HG03460 (cell line): ENCODE data around the gene ZC3H12C.
A peak's percentile ranks its signal among the peaks of the same experiment; 100 is the strongest.

Experiments used
- ATAC-seq: cut with Tn5 transposase; IDR thresholded peaks from one replicate; pipeline ENCODE4 v1.9.1; 2021; ENCODE audit not compliant: unreplicated experiment

Gene ZC3H12C

DNA sequence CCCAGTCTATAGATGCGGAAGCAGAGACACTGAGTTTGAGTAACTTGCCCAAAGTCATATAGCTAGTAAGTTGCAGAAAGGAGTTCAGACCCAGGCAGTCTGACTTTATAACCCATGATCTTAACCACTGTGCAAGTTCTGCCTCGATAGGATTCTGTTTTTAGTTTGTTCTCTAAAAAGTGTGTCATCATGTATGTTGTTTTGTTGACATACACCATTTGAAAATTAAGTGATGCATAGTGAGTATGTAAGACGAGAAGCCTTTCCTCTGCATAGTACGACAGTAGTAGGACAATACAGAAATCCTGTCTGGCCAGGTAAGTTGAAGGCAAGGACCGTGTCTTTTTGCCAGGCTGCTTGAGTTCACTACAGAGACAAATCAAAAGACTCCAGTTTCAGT is 3.3 kb downstream of the ZC3H12C start:
- no peak for ATAC-seq

DNA sequence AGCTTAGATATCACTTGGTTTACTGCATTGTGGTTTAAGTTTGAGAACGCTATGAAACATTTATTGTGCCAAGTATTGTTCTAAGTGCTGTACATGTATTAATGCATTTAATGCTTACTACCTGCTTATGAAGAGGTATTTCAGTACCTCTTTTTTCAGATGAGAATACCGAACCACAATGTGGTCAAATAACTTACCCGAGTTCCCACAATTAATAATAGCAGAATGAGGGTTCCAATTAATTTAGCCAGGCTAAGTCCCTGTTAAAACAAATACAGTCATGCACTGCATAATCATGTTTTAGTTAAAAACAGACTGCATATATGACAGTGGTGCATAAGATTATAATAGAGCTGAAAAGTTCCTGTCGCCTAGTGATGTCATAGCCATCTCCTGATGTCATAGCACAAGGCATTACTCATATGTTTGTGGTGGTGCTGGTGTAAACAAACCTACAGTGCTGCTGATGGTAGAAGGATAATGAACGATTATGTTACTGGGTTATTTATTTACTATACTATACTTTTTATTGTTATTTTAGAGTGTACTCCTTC is 4.3 kb downstream of the ZC3H12C start:
- ATAC-seq, result no peak

DNA sequence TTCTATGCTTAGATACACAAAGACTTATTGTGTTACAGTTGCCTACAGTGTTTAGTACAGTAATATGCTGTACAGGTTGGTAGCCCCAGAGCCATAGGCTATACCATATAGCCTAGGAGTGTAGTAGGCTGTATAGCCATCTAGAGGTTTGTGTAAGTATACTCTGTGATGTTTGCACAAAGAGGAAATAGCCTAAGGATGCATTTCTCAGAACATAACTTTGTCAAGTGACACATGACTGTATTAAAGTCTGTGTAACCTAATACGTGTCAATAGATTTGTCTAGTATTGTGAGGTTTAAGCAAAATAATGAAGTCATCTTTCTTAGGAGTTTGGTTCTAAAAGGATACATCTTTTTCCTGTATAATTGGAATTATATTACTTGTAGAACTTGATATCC is 5.5 kb downstream of the ZC3H12C start:
- ATAC-seq, result peak; percentile 62

DNA sequence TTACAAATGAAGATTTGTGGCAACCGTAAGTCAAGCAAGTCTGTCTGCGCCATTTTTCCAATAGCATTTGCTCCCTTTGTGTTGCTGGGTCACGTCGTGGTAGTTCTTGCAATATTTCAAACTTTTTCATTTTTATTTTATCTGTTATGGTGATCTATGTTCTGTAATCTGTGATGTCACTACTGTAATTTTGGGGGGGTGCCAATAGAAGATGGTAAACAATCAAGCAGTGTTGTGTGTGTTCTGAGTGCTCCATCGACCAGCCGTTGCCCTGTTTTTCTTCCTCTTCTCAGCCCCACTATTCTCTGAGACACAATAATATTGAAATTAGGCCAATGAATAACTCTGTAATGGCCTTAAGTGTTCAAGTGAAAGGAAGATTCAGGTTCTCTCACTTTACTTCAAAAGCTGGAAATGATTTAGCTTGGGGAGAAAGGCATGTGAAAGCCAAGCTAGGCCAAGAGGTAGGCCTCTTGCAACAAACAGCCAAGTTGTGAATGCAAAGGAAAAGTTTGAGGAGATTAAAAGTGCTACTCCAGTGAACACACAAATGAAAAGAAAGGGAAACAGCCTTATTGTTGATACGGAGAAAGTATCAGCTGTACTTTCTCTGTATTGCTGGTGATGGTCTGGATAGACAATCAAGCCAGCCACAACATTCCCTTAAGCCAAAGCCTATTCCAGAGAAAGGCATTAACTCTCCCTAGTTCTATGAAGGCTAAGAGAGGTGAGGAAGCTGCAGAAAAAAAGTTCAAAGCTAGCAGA is 7.5 kb downstream of the ZC3H12C start:
- ATAC-seq, result no peak

DNA sequence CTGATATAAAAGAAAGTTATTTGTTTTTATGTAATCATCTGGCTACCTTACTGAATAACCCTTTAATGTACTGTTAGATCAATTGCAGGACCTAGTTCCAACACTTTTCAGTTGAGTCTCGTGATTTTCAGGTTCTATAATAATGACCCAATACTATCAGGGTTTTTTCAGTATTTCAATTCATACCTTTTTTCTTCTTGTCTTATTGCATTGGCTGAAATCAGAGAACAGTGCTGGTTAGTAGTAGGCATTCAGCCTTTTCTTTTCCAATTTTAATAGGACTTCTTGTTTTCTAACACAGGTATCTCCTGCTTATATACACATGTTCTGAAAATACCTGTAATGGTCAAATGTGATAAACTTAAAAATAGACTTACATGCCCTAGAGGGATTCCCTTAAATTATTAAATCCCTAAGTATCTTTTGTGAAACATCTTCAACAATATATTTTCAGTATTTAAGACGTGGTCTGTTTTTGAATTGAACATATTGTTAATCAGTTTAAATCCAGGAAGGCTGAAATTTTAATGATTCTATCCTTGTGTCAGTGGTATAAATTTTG is 13.6 kb downstream of the ZC3H12C start:
- no peak for ATAC-seq

DNA sequence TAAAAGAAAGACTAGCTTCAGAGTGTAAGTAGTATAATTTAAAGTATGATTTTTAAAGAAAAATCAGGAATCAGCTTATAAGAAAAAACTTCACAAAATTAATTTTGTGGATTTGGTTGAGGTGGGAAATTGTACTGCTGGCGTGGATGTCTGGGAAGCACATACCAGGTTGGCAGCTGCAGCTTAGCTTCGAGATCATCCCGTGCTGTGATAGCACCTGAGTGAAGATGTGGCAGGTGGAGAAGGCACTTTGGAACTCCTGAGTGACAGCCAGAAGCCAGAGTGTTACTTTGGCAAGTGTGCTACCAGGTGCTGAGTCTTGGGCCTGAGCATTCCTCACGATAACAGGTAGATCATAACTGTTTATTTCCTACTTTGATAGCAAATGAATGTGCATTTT is 17.7 kb downstream of the ZC3H12C start:
- no peak for ATAC-seq

DNA sequence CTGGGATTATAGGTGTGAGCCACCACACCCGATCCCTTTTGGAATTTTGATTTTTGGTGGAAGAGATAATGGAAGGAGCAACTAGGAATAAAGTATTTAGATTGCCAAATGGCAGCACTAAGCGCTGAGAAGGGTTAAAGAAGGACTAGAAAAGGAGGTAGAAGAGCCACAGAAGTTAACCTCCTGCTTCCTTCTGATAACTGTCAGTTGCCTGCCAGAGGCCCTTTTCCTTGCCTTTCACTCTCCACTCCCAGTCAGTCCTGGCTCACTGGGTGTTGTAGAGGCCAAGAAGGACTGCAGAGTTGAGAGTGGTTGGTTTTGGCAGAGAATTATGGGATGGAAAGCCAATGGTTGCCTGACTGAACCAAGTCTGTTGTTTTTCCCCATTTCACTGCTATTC is 19.3 kb downstream of the ZC3H12C start:
- ATAC-seq, result no peak

DNA sequence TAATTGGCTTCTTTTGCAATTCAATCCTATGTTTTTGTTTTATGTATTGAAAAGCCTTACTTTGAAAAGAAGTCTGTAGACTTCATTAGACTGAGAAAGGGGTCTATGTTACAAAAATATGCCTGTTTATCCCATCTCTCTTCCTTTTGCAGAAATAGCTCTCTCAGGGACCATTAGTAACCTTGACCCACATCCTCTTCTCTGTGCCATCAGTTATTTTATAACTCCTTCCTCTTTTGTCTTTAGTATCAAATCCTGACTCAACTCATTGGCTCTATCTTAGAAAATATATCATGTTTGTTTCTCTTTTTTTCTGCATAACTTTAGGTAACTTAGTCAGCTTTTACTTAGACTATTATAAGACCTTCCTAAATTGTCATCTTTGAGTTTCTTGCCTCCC is 20.3 kb downstream of the ZC3H12C start:
- no peak for ATAC-seq

DNA sequence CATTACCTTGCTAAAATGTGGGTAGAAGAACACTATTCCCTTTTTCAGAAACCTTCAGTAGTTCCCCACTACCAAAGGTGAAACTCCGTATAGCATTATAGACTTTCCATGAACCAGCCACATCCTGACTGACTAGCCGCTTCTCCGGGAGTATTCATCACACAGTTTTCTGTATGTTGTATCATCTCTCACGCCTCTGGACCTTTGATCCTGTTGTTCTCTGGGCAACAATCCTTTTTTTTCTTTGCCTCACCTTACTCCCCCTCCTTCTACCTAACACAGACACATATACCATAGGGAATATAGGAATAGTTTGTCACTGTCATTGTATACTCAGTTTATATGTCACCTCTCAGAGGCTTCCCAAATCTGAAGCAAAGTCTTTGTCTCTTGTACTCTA is 20.8 kb downstream of the ZC3H12C start:
- no peak for ATAC-seq

DNA sequence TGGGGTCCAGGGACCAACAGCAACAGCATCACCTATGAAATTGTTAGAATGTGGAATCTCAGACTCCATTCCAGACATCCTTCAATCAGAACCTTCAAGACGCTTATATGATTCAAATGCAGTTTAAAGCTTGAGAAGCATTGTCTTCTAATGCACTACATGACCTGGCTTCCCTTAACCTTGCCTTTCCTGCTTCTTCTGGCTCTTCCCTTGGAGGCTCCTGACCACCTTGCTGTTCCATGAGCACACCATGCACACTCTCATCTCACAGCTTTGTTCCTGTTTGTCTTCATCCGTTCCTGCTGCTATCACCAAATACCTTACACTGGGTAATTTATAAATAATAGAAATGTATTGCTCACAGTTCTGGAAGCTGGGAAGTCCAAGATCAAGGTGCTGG is 26.1 kb downstream of the ZC3H12C start:
- ATAC-seq, result no peak

DNA sequence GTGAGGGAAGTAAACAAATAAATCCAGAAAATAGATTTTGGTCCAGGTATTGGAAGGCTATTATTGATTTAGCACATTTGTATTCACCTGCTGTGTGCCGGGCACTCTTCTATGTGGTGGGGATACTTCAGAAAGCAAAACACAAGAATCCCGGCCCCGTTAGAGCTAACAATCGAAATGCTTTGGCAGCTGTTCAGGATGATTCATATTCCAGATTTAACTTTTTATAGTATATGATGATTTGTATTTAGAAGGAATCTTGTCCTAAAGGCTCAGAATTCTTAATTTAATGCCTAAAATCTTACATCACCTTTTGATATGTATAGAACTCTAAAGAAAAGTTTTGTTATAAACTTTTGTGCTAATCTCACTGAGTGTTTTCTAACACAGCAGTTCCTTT is 28.0 kb downstream of the ZC3H12C start:
- no peak for ATAC-seq

DNA sequence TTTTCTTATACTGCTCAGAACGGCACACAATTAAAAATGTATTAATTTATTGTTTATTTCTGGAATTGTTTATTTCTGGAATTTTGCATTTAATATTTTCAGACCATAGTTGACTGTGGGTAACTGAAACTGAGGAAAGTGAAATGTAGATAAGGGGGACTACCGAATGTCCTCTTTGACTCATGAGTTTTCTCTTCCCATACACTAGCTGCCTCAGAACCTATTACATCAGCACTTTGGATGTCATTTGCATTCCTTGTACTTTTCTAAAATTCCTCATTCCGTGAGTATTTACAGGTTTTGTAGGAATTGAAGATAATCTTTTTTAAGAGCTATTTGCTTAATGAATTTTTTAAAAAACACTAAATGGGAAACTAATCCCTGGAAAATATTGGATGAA is 29.8 kb downstream of the ZC3H12C start:
- ATAC-seq, result no peak

DNA sequence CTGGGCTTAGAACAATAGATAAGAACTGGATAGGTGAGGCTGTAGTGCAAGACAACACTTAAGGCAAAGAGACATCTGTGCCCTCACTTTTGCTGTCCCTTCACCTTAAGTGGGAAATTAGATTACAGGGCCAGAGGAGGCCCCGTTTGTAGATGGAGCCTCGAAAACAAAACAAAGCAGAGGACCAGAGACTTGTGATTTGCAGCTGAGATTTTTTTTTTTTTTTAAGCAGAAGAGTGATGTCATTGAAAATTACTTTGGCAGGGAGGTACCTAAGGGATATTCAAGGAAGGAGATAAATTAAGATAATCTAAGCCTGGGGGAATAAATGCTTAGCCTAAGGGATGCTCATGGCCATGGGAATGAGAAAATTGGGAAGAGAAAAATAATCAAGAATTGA is 31.4 kb downstream of the ZC3H12C start:
- ATAC-seq, result no peak

DNA sequence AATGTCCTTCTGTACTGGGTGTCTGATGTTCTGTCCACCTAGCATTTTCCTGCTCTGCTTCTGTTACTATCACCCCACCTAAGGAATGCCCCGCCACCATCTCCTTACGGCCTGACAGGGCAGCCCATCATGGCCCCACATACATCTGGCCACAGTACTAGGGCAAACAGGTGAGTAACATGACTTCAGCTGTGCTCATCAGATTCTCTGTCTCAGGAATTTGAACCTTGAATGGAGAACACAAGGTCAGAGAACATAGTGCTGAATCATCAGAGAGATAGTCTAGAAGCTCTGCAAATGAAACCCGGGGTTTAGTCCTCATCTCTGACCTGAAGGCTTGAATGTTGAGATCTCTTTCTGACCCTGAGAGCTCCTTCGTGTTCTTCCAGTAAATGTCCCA is 32.4 kb downstream of the ZC3H12C start:
- no peak for ATAC-seq

DNA sequence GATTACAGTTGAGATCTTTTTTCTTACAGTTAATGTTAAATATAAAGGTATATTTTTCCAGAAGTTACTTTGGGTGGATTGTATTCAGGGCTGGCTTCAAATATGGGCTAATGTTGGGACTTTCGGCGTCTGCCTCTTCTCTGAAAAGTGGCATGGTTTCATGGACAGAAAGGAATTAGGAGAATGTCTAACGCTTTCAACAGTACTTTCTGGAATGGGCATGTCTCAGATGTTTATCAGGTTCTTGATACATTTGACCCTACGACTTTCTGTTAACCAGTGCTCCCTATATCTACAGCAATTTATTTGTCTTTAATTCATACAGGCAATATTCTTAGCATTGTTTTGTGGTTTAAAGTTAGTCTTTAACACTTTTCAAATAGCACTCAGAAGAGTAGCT is 33.7 kb downstream of the ZC3H12C start:
- no peak for ATAC-seq

DNA sequence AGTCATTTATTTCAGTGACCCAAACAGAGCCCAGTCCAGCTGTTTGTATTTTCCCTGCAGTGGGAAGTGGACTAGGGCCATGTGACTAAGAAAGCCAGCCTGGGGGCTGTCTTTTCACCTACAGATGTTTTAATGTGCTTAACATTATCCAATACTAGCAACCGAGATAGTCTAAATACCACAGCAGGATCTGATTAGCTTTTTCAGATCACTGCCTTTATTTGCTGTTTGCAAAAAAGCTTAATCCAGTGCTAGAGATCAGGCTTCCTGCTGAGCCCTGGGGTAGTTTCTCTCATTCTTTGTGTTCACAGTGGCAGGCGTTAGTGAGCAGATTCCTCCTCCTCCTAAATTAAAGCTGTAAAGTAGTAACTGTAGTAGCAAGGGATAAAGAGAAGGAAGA is 35.0 kb downstream of the ZC3H12C start:
- no peak for ATAC-seq

DNA sequence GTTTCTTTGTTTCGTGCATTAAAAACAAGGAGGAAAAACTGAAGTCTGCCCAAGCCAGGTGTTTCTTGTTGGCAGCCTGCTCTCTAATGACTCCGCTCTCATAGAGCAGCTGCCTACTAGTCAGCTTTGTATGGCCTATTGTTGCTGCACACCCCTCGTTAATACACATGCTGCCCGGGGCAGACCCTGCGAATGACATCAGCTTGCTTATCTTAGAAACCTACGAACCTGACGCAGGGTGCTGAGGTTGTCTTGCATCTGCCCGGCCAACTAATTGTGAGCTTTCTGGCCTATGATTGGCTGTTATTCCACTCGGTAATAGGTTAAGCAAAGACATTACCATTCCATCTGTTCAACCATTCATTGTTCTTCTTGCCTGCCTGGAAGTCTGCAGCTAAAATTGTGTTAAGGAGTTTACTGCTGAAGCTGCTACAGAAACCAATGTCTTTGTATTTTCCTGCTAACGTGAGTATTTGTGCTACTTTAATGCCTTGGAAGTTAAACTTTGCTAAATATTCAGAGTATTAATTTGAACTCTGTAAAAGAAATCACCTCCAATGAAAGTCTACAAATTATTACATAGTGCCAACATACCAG is 37.5 kb downstream of the ZC3H12C start:
- no peak for ATAC-seq

DNA sequence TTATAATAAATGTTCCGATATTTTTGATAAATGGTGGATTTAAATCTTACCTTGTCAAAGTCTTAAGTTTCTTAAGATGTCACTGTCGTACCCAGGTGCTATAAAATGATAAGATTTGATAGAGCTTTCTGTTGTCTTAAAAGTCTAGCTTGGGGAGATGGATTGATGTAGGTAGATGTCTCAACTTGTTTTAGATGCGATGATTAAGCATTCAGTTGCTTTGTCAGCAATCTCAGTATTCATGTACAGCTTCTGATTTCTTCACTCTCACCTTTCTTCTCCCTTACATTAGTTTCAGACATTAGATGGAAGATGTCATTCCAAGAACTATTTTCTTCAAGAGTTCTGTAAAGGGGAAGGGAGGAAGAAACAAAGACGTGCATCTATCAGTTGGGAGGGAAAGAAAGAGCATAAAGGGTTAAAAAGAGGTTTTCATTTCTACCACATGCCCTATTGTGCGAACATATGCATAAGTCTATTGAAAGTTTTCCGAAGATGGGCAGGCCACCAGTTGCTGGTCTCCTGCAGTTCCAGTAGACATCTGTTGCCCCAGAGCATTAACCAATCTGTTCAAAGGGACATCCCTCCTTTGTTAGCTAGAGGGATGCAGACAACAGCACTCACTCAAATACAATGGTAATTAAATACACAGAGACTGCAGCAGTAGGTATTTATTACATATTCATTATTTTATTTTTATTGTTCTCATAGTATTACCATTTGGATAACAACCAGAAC is 38.4 kb downstream of the ZC3H12C start:
- no peak for ATAC-seq

DNA sequence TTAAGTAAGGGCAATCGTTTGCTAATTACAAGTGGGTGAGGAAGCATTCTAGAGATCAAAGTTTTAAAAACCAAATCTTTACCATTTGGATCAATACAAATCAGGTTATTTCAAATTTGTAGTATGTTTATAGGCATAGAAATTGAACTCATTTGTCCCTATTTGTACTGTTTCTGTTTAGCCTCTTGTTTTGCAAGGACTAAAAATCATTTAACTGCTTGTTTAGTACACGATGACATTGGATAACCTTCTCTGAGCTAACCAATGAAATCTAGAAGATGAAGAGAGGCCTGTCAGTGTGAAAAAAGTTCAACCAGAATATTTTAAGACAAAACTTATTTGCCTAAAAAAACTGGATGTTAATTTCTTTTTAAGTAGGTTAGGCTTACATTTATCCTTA is 40.0 kb downstream of the ZC3H12C start:
- no peak for ATAC-seq

DNA sequence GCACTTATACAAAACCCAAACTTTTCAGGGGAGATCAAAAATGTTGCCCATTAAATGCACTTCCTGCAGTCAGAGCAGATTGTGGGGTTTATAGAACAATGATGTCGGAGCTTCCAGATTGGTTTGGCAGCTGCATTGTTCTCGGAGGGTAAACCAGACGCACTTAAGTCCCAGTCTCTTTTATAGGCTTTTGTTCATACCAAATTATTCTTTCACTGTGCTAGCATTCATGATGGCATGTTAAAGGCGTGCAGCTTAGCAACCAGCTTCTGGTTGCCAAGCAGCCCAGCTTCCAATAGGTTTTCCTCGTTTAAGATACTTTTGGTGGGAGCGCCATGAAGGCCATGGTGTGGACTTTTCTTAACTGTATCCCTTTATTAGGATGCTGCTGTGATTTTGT is 40.9 kb downstream of the ZC3H12C start:
- ATAC-seq, result no peak

DNA sequence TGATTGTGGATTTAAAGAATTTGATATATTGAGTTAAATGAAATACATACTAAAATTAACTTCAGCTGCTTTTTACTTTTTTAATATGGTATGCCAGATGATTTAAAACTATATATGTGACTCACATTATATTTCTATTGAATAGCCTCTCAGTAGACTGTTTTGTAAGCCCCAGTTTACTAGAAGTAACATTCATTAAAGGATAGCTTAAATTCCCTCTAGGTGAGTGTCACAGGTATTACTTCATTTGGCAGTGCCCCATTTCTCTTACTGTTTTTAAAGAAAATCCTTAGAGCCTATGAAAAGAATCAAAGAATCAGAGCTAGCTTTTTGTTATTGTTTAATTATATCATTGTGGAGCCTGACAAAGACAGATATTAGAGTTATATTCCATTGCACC is 48.6 kb downstream of the ZC3H12C start:
- no peak for ATAC-seq
